GM19035 (cell line): ENCODE measurements around the gene TPRG1.
"Not testable (repeated sequence)": the region's sequence is repeated elsewhere in the genome, so short reads cannot be mapped to it uniquely, and the experiment has no call there.

ENCODE experiments used
- ATAC-seq: cut with Tn5 transposase; IDR thresholded peaks from one replicate; pipeline ENCODE4 v1.9.1; 2021; ENCODE audit not compliant: unreplicated experiment

The TPRG1 gene

GRCh38 chr3:189307963-189308362 lies 136.2 kb downstream of the TPRG1 start:
- peak; percentile 44 for ATAC-seq

- no peak for ATAC-seq
These were observed 136.8 kb downstream of the TPRG1 start for GRCh38 chr3:189308608-189309007.

GRCh38 chr3:189309400-189309975 lies 137.7 kb downstream of the TPRG1 start:
- ATAC-seq = no peak

- no peak for ATAC-seq
These were observed 139.8 kb downstream of the TPRG1 start for GRCh38 chr3:189311521-189311920.

- ATAC-seq = no peak
These were observed 141.1 kb downstream of the TPRG1 start for GRCh38 chr3:189312866-189313265.

GRCh38 chr3:189316296-189317019 lies 144.7 kb downstream of the TPRG1 start:
- ATAC-seq = no peak

GRCh38 chr3:189317911-189318310 lies 146.1 kb downstream of the TPRG1 start:
- no peak for ATAC-seq

GRCh38 chr3:189320511-189320910 lies 148.7 kb downstream of the TPRG1 start:
- ATAC-seq = no peak

- no peak for ATAC-seq
These were observed 150.6 kb downstream of the TPRG1 start for GRCh38 chr3:189322339-189322738.

GRCh38 chr3:189324538-189325138 lies 152.9 kb downstream of the TPRG1 start:
- ATAC-seq = peak; percentile 100

- ATAC-seq = no peak
These were observed 153.7 kb downstream of the TPRG1 start for GRCh38 chr3:189325454-189325853.

GRCh38 chr3:189329630-189330029 lies 157.9 kb downstream of the TPRG1 start:
- ATAC-seq = not testable (repeated sequence)

GRCh38 chr3:189330066-189330465 lies 158.3 kb downstream of the TPRG1 start:
- ATAC-seq = no peak

GRCh38 chr3:189331002-189331418 lies 159.2 kb downstream of the TPRG1 start:
- ATAC-seq = no peak

GRCh38 chr3:189334064-189334920 lies 162.5 kb downstream of the TPRG1 start:
- ATAC-seq = no peak

- no peak for ATAC-seq
These were observed 165.9 kb downstream of the TPRG1 start for GRCh38 chr3:189337673-189338091.

GRCh38 chr3:189338366-189338765 lies 166.6 kb downstream of the TPRG1 start:
- no peak for ATAC-seq

- no peak for ATAC-seq
These were observed 168.2 kb downstream of the TPRG1 start for GRCh38 chr3:189339996-189340395.

- ATAC-seq = no peak
These were observed 169.1 kb downstream of the TPRG1 start for GRCh38 chr3:189340680-189341460.

GRCh38 chr3:189342811-189343210 lies 171.0 kb downstream of the TPRG1 start:
- ATAC-seq = no peak

- ATAC-seq = no peak
These were observed 173.2 kb downstream of the TPRG1 start for GRCh38 chr3:189344996-189345395.
